ENCODE measurements around the gene ANKRD65.

DNA sequence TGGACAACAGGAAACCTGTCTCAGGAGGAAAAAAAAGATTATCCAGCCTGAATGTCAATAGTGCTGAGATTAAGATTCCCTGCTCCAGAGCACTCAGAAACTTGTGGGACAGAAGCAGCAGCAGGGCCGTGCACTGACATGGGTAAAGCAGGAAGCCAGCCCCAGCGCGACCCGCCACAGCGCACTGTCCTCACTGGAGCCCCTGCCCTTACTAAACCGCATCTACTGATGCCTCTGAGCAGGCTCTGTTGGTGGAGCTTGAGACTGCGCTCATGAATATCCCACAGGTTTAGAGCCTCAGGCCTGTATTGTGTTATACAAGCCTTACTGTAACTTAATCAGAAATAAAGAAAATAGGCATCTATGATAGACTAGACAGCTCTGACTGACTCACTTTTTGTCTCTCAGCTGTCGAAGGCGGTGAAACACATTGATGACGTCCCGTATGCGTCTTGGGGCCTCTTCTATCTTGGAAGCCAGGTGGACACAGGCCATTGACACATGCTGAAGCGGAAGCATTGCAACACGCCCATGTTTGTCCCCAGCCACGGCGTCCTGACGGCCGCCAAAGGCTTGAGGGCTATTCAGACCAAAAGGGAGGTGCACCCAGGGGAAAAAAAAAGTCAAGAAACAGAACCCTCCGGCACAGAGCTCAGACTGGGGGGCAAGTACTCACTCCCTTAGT lies 23.1 kb downstream of the ANKRD65 start:
- no peak for TF ChIP-seq POLR2A (IDR thresholded peaks at IDR 0.05)
- no peak for TF ChIP-seq CTCF (IDR thresholded peaks at IDR 0.05 in 8 of 11, conservative IDR thresholded peaks at IDR 0.05 in 3 of 11)
- TF ChIP-seq POLR2AphosphoS5 (IDR thresholded peaks at IDR 0.05) = no peak

Data from spleen (tissue), 7 donors.